GM12873 (cell line): ENCODE data around the gene FCHSD2.

Experiments
- TF ChIP-seq, protein P1 (sequence below): IDR thresholded peaks from 2 replicates; pipeline ENCODE4 v1.5.1; 2012; ENCODE audit warnings: low read depth, mild to moderate bottlenecking, moderate library complexity, low read length, control low read depth; ENCODE audit not compliant: insufficient read depth; ENCODE audit errors: missing control alignments

The FCHSD2 gene

DNA sequence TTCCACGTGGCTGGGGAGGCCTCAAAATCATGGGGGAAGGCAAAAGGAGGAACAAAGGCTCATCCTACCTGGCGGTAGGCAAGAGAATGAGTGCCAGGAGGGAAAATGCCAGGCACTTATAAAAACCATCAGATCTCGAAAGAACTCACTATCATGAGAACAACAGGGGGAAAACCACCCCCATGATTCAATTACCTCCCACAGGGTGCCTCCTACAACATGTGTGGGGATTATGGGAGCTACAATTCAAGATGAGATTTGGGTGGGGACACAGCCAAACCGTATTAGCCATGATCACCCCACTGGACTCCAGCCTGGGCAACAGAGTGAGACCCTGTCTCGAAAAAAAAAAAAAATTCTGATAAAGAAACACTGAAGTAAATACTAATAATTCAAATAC is 87.1 kb downstream of the FCHSD2 start:
- TF ChIP-seq, protein P1, sequence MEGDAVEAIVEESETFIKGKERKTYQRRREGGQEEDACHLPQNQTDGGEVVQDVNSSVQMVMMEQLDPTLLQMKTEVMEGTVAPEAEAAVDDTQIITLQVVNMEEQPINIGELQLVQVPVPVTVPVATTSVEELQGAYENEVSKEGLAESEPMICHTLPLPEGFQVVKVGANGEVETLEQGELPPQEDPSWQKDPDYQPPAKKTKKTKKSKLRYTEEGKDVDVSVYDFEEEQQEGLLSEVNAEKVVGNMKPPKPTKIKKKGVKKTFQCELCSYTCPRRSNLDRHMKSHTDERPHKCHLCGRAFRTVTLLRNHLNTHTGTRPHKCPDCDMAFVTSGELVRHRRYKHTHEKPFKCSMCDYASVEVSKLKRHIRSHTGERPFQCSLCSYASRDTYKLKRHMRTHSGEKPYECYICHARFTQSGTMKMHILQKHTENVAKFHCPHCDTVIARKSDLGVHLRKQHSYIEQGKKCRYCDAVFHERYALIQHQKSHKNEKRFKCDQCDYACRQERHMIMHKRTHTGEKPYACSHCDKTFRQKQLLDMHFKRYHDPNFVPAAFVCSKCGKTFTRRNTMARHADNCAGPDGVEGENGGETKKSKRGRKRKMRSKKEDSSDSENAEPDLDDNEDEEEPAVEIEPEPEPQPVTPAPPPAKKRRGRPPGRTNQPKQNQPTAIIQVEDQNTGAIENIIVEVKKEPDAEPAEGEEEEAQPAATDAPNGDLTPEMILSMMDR: no peak

DNA sequence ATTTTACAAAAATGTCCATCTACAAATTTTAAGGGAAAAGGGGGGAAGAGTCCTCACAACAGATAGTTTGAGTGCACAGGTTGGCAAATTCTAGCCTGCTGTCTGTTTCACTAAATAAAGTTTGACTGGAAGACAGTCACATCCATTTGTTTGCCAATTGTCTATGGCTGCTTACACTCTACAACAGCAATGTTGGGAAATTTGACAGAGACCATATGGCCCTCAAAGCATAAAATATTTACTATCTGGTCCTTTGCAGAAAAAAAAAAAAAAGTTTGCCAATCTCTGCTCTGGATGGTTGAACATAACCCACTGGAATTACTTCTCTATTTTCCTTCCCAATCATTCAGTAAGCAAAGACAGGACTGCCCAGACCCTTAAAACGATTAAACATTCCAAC is 88.2 kb downstream of the FCHSD2 start:
- TF ChIP-seq, protein P1: no peak

DNA sequence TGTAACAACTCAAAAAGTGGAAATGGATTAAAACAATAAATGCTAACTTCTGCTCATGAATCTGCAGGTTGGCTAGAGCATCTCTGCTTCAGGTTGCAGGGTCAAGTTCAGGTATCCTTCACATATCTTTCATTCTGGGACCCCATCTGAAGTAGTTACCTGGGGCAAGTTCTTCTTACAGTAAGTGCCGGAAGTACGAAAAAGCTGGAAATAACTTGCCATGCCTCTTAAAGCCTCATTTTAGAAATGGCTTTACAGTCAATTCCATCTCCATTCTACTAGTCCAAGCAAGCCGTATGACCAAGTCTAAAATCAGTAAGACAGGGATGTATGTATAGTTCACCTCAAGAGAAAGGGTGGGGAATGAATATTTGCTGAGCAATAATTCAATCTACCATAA is 93.7 kb downstream of the FCHSD2 start:
- TF ChIP-seq, protein P1: no peak

- TF ChIP-seq, protein P1: no peak
Observed at GRCh38 chr11:73047773-73048371, 94.2 kb downstream of the FCHSD2 start.

- TF ChIP-seq, protein P1: no peak
Observed at GRCh38 chr11:73040046-73040445, 102.1 kb downstream of the FCHSD2 start.

- TF ChIP-seq, protein P1: no peak
Observed at GRCh38 chr11:73034777-73035176, 107.3 kb downstream of the FCHSD2 start.

DNA sequence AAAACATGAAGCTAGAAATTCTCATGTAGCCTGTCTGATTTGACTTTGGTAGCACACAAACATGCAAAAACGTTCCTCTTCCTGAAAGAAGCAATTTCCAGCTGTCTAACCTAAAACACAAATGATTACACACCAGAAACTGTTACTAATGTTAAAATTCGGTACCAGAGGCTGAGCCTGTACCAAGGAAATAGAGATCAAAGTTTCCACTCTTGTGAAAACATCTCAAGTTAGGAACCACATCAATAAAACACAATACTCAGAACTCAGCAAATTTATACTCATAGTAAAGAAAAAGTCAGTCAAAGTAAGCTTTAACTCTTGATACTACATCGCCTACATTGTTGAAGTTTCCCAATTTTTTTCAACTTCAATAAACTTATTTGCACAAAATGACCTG is 107.8 kb downstream of the FCHSD2 start:
- TF ChIP-seq, protein P1: no peak

- TF ChIP-seq, protein P1: no peak
Observed at GRCh38 chr11:73030130-73030529, 112.0 kb downstream of the FCHSD2 start.
